ENCODE measurements around the gene DDOST. TPM values are rescaled to one million over a fixed set of nuclear protein-coding genes. Genes with fewer than 3 reads are reported as not detected.

DDOST gene
- total RNA-seq, 1 donor from 2014 or later = 161 TPM

GRCh38 chr1:20666146-20666545 is 5.0 kb upstream of the DDOST start:
- no peak for ATAC-seq
- no peak for TF ChIP-seq CTCF (IDR thresholded peaks at IDR 0.05)
- no peaks in the 10 kb centered on the region for H3K9me3 ChIP-seq
- H3K36me3 ChIP-seq = no peaks in the 10 kb centered on the region
- intact Hi-C loops (cut with DNase I) = no loop called here
- no peak for DNase-seq
- H3K4me1 ChIP-seq = peaks cover 4% of the 10 kb centered on the region
- H3K27me3 ChIP-seq = no peaks in the 10 kb centered on the region
- H3K4me3 ChIP-seq = no peak overlapping the region
- H3K27ac ChIP-seq = peak overlapping the region; percentile 7

- ATAC-seq (no peak), DNase-seq (no peak)
Observed at GRCh38 chr1:20665726-20666125, 4.6 kb upstream of the DDOST start.

GRCh38 chr1:20663969-20664715 is 3.0 kb upstream of the DDOST start:
- Histone ChIP-seq H3K4me1 (peaks cover 17% of the 10 kb centered on the region), H3K27ac (no peak overlapping the region), H3K36me3 (peaks cover 4% of the 10 kb centered on the region), H3K4me3 (no peak overlapping the region), H3K9me3 (no peaks in the 10 kb centered on the region), H3K27me3 (no peaks in the 10 kb centered on the region)
- intact Hi-C loops (cut with DNase I) = no loop called here
- DNase-seq (no peak), ATAC-seq (no peak)
- TF ChIP-seq CTCF (IDR thresholded peaks at IDR 0.05) = no peak

More at GRCh38 chr1:20665726-20666125, 4.6 kb upstream of the DDOST start:
- no peak for TF ChIP-seq CTCF (IDR thresholded peaks at IDR 0.05)
- Histone ChIP-seq H3K4me1 (peaks cover 4% of the 10 kb centered on the region), H3K27ac (peak overlapping the region; percentile 7), H3K36me3 (no peaks in the 10 kb centered on the region), H3K9me3 (no peaks in the 10 kb centered on the region), H3K27me3 (no peaks in the 10 kb centered on the region), H3K4me3 (no peak overlapping the region)
- intact Hi-C loops (cut with DNase I) = no loop called here

GRCh38 chr1:20663365-20663764 is 2.2 kb upstream of the DDOST start:
- TF ChIP-seq CTCF (IDR thresholded peaks at IDR 0.05) = no peak
- H3K4me1 ChIP-seq = peaks cover 18% of the 10 kb centered on the region
- no peaks in the 10 kb centered on the region for H3K27me3 ChIP-seq
- no peak overlapping the region for H3K4me3 ChIP-seq
- no peak for ATAC-seq
- no peak overlapping the region for H3K27ac ChIP-seq
- peaks cover 12% of the 10 kb centered on the region for H3K36me3 ChIP-seq
- DNase-seq = no peak
- intact Hi-C loops (cut with DNase I) = no loop called here
- no peaks in the 10 kb centered on the region for H3K9me3 ChIP-seq

- no peak for ATAC-seq
- Histone ChIP-seq H3K4me3 (peak overlapping the region; percentile 99), H3K9me3 (no peaks in the 10 kb centered on the region), H3K36me3 (peaks cover 25% of the 10 kb centered on the region), H3K4me1 (peaks cover 18% of the 10 kb centered on the region), H3K27ac (peak overlapping the region; percentile 87), H3K27me3 (no peaks in the 10 kb centered on the region)
- intact Hi-C loops (cut with DNase I) = no loop called here
- no peak for TF ChIP-seq CTCF (IDR thresholded peaks at IDR 0.05)
- DNase-seq = no peak
Observed at GRCh38 chr1:20662110-20662475, 924 bp upstream of the DDOST start.

GRCh38 chr1:20660847-20661206 is 342 bp downstream of the DDOST start:
- intact Hi-C loops (cut with DNase I) = no loop called here
- TF ChIP-seq CTCF (IDR thresholded peaks at IDR 0.05) = no peak
- H3K4me3 ChIP-seq = peak overlapping the region; percentile 99
- H3K36me3 ChIP-seq = peaks cover 37% of the 10 kb centered on the region
- ATAC-seq = no peak
- no peak for DNase-seq
- peak overlapping the region; percentile 82 for H3K27ac ChIP-seq
- peaks cover 18% of the 10 kb centered on the region for H3K4me1 ChIP-seq
- H3K27me3 ChIP-seq = no peaks in the 10 kb centered on the region
- H3K9me3 ChIP-seq = no peaks in the 10 kb centered on the region
